ENCODE measurements around the gene ZBTB44. TPM values are rescaled to one million over a fixed set of nuclear protein-coding genes. Genes with fewer than 3 reads are reported as not detected.
"Not testable (repeated sequence)": the region's sequence is repeated elsewhere in the genome, so short reads cannot be mapped to it uniquely, and the experiment has no call there.

ZBTB44 gene
- total RNA-seq, 4 donors from 2014 or later: 48.8 to 72.3 (median 60.1) TPM

DNA sequence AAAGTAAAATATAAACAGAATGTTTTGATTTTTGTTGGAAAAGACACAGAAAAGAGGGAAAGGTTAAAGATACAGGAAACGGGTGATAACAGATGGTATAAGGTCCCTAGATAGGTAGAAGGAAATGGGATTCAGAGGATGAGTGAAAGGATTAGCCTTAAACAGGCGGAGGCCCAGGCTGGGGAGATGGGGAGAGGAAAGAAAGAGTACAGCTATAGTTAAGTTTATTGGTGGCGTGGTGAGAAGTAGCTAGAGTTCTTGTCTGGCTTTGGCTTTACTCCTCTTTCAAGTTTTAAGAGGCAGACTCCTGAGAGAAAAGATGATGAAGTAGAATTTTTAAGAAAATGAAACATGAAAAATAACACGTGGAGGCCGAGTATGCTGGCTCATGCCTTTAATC lies 13.7 kb downstream of the ZBTB44 start:
- 46 to 48% methylated on average over 5 of the region's 5 CpGs for WGBS, 2 donors (ENCODE audit: low coverage in 1 of 2)
- Histone ChIP-seq H3K4me3 (no peak overlapping the region), H3K27me3 (no peaks in the 10 kb centered on the region), H3K4me1 (peaks cover 6 to 19% (median 6%) of the 10 kb centered on the region in 3 donors), H3K9me3 (no peaks in the 10 kb centered on the region), H3K27ac (no peak overlapping the region), H3K36me3 (peaks cover 0 to 2% of the 10 kb centered on the region in 2 donors)
- TF ChIP-seq EP300 (IDR thresholded peaks at IDR 0.05): no peak
- TF ChIP-seq, protein P1, sequence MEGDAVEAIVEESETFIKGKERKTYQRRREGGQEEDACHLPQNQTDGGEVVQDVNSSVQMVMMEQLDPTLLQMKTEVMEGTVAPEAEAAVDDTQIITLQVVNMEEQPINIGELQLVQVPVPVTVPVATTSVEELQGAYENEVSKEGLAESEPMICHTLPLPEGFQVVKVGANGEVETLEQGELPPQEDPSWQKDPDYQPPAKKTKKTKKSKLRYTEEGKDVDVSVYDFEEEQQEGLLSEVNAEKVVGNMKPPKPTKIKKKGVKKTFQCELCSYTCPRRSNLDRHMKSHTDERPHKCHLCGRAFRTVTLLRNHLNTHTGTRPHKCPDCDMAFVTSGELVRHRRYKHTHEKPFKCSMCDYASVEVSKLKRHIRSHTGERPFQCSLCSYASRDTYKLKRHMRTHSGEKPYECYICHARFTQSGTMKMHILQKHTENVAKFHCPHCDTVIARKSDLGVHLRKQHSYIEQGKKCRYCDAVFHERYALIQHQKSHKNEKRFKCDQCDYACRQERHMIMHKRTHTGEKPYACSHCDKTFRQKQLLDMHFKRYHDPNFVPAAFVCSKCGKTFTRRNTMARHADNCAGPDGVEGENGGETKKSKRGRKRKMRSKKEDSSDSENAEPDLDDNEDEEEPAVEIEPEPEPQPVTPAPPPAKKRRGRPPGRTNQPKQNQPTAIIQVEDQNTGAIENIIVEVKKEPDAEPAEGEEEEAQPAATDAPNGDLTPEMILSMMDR (IDR thresholded peaks at IDR 0.05): no peak
- no peak for TF ChIP-seq POLR2AphosphoS5 (IDR thresholded peaks at IDR 0.05)
- no peak for ATAC-seq

DNA sequence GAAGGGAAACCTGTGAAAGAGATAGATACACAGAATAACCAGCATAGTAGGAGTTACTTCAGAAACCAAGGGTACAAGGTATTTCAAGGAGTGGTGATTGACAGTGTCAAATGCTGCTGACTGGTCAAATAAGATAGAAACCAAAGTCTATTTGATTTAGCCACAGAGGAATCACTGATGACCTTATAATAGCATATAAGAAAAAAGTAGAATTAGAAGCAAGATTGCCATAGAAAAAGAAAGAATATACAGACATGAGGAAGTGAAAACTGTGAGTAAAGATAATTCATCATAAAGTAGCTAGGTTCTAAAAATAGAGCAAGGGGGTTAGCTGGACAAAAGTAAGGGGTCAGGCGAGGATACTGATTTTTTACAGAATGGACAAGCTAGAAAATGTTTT lies 14.2 kb downstream of the ZBTB44 start:
- no peaks in the 10 kb centered on the region for H3K9me3 ChIP-seq
- H3K36me3 ChIP-seq: peaks cover 0 to 4% of the 10 kb centered on the region in 2 donors
- H3K4me3 ChIP-seq: no peak overlapping the region
- no peaks in the 10 kb centered on the region for H3K27me3 ChIP-seq
- 20 to 33% methylated on average over 1 of the region's 1 CpG for WGBS, 2 donors (ENCODE audit: low coverage in 1 of 2)
- ATAC-seq: no peak
- TF ChIP-seq, protein P1 (IDR thresholded peaks at IDR 0.05): no peak
- TF ChIP-seq EP300 (IDR thresholded peaks at IDR 0.05): no peak
- TF ChIP-seq POLR2AphosphoS5 (IDR thresholded peaks at IDR 0.05): no peak
- no peak for TF ChIP-seq POLR2A (IDR thresholded peaks at IDR 0.05)
- no peak overlapping the region for H3K27ac ChIP-seq
- H3K4me1 ChIP-seq: peaks cover 6 to 19% (median 6%) of the 10 kb centered on the region in 3 donors

DNA sequence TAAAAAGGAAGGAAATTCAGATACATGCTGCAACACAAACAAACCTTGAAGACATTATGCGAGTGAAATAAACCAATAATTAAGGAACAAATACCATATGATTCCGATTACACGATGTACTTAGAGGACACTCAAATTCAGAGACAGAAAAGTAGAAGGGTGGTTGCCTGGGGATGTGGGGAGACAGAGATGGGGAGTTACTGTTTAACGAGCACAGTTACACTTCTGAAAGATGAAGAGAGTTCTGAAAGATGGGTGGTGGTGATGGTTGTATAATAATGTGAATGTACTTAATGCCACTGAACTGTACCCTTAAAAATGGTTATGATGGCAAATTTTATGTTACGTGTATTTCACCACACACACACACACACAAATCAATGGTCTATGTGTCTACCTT lies 14.7 kb downstream of the ZBTB44 start:
- Histone ChIP-seq H3K4me3 (no peak overlapping the region), H3K27me3 (no peaks in the 10 kb centered on the region), H3K36me3 (peaks cover 0 to 4% of the 10 kb centered on the region in 2 donors), H3K9me3 (no peaks in the 10 kb centered on the region), H3K4me1 (peaks cover 6 to 19% (median 6%) of the 10 kb centered on the region in 3 donors), H3K27ac (no peak overlapping the region)
- no peak for ATAC-seq
- WGBS, 2 donors (ENCODE audit: low coverage in 1 of 2): 92 to 95% methylated on average over 5 of the region's 5 CpGs
- TF ChIP-seq, protein P1 (IDR thresholded peaks at IDR 0.05): no peak
- TF ChIP-seq EP300 (IDR thresholded peaks at IDR 0.05): no peak
- no peak for TF ChIP-seq POLR2AphosphoS5 (IDR thresholded peaks at IDR 0.05)
- no peak for TF ChIP-seq POLR2A (IDR thresholded peaks at IDR 0.05)

DNA sequence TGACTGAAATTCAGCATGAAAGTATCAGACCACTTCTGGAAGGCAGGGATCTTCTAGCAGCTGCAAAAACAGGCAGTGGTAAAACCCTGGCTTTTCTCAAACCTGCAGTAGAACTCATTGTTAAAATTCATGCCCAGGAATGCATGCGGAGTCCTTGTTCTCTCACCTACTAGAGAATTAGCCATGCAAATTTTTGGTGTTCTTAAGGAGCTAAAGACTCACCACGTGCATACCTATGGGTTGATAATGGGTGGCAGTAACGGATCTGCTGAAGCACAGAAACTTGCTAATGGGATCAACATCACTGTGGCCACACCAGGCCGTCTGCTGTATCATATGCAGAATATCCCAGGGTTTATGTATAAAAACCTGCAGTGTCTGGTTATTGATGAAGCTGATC lies 19.1 kb downstream of the ZBTB44 start:
- Histone ChIP-seq H3K36me3 (peaks cover 0 to 4% of the 10 kb centered on the region in 2 donors), H3K4me1 (peaks cover 0 to 7% (median 0%) of the 10 kb centered on the region in 3 donors), H3K9me3 (no peaks in the 10 kb centered on the region), H3K27ac (no peak overlapping the region), H3K27me3 (no peaks in the 10 kb centered on the region), H3K4me3 (no peak overlapping the region)
- ATAC-seq: no peak
- TF ChIP-seq POLR2A (IDR thresholded peaks at IDR 0.05) (no peak), EP300 (IDR thresholded peaks at IDR 0.05) (no peak), POLR2AphosphoS5 (IDR thresholded peaks at IDR 0.05) (no peak)
- TF ChIP-seq, protein P1 (IDR thresholded peaks at IDR 0.05): no peak
- 58 to 89% methylated on average over 3 to 4 of the region's 4 CpGs for WGBS, 2 donors (ENCODE audit: low coverage in 1 of 2)

DNA sequence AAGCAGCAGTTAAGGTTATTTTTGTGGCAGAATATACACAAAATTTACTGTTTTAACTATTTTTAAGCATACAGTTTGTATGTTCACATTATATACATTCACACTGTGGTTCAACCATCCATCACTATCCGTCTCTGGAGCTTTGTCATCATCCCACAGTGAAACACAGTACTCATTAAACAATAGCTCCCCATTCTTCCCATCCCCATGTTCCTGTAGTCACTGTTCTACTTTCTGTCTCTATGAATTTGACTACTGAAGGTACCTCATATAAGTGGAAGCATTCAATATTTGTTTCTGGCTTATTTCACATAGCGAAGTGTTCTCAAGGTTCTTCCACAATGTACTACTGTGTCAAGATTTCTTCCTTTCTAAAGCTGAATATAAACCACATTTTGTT lies 32.6 kb downstream of the ZBTB44 start:
- Histone ChIP-seq H3K4me3 (no peak overlapping the region), H3K9me3 (peaks cover 0 to 9% (median 0%) of the 10 kb centered on the region in 3 donors), H3K36me3 (no peaks in the 10 kb centered on the region), H3K27me3 (no peaks in the 10 kb centered on the region), H3K27ac (no peak overlapping the region), H3K4me1 (no peaks in the 10 kb centered on the region)
- WGBS, 2 donors (ENCODE audit: low coverage in 1 of 2): 95 to 96% methylated on average over 2 of the region's 2 CpGs
- TF ChIP-seq, protein P1 (IDR thresholded peaks at IDR 0.05): no peak
- TF ChIP-seq POLR2AphosphoS5 (IDR thresholded peaks at IDR 0.05): no peak
- TF ChIP-seq POLR2A (IDR thresholded peaks at IDR 0.05): no peak
- TF ChIP-seq EP300 (IDR thresholded peaks at IDR 0.05): no peak
- ATAC-seq: no peak

DNA sequence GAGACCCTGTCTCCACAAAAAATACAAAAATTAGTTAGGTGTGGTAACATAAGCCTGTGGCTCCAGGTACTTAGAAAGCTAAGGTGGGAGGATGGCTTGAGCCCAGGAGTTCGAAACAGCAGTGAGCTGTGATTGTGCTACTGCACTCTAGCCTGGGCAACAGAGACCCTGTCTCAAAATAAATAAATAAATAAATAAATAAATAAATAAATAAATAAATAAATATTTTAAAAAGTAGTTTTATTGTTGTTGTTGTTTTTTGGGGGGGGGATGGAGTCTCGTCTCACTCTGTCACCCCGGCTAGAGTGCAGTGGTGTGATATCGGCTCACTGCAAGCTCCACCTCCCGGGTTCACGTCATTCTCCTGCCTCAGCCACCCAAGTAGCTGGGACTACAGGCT lies 33.4 kb downstream of the ZBTB44 start:
- not testable (repeated sequence) for ATAC-seq, H3K36me3 ChIP-seq, H3K27me3 ChIP-seq, H3K4me3 ChIP-seq, H3K4me1 ChIP-seq, H3K9me3 ChIP-seq, H3K27ac ChIP-seq
- 92 to 97% methylated on average over 4 to 6 of the region's 6 CpGs for WGBS, 2 donors (ENCODE audit: low coverage in 1 of 2)
